GM21619 (cell line): ENCODE measurements around the gene LRBA.

ENCODE experiments used
- ATAC-seq: cut with Tn5 transposase; IDR thresholded peaks from one replicate; pipeline ENCODE4 v1.9.1; 2021; ENCODE audit not compliant: unreplicated experiment

LRBA gene

GRCh38 chr4:150817804-150818528 is 197.1 kb downstream of the LRBA start:
- no peak for ATAC-seq

GRCh38 chr4:150817017-150817416 is 198.1 kb downstream of the LRBA start:
- no peak for ATAC-seq

- ATAC-seq = no peak
Measured at GRCh38 chr4:150816491-150816890, 198.6 kb downstream of the LRBA start.

- no peak for ATAC-seq
Measured at GRCh38 chr4:150814873-150815272, 200.2 kb downstream of the LRBA start.

- ATAC-seq = no peak
Measured at GRCh38 chr4:150805183-150806025, 209.7 kb downstream of the LRBA start.

- no peak for ATAC-seq
Measured at GRCh38 chr4:150801833-150802232, 213.3 kb downstream of the LRBA start.

- no peak for ATAC-seq
Measured at GRCh38 chr4:150799207-150799606, 215.9 kb downstream of the LRBA start.

- no peak for ATAC-seq
Measured at GRCh38 chr4:150794706-150795105, 220.4 kb downstream of the LRBA start.

- ATAC-seq = no peak
Measured at GRCh38 chr4:150789864-150790263, 225.2 kb downstream of the LRBA start.

- ATAC-seq = no peak
Measured at GRCh38 chr4:150784939-150785338, 230.1 kb downstream of the LRBA start.

GRCh38 chr4:150784305-150784704 is 230.8 kb downstream of the LRBA start:
- no peak for ATAC-seq

- ATAC-seq = no peak
Measured at GRCh38 chr4:150782921-150783320, 232.2 kb downstream of the LRBA start.

GRCh38 chr4:150782311-150782710 is 232.8 kb downstream of the LRBA start:
- ATAC-seq = no peak

GRCh38 chr4:150781191-150781590 is 233.9 kb downstream of the LRBA start:
- ATAC-seq = no peak

GRCh38 chr4:150779707-150780106 is 235.4 kb downstream of the LRBA start:
- no peak for ATAC-seq

GRCh38 chr4:150773729-150774449 is 241.2 kb downstream of the LRBA start:
- ATAC-seq = no peak

GRCh38 chr4:150773032-150773431 is 242.1 kb downstream of the LRBA start:
- ATAC-seq = no peak

GRCh38 chr4:150771382-150771781 is 243.7 kb downstream of the LRBA start:
- no peak for ATAC-seq

- ATAC-seq = no peak
Measured at GRCh38 chr4:150769845-150770244, 245.2 kb downstream of the LRBA start.

GRCh38 chr4:150769248-150769647 is 245.8 kb downstream of the LRBA start:
- ATAC-seq = no peak

- no peak for ATAC-seq
Measured at GRCh38 chr4:150768497-150768896, 246.6 kb downstream of the LRBA start.

- ATAC-seq = no peak
Measured at GRCh38 chr4:150765216-150765615, 249.9 kb downstream of the LRBA start.
